ENCODE data around the gene TMX1.
A peak's percentile ranks its signal among the peaks of the same experiment; 100 is the strongest.

The TMX1 gene

GRCh38 chr14:51294951-51295525 lies 55.0 kb downstream of the TMX1 start:
- DNase-seq: no peak

- no peak for DNase-seq
Measured at GRCh38 chr14:51295646-51296263, 55.7 kb downstream of the TMX1 start.

- no peak for DNase-seq
Measured at GRCh38 chr14:51297066-51297465, 57.0 kb downstream of the TMX1 start.

- DNase-seq: no peak
Measured at GRCh38 chr14:51298895-51299294, 58.8 kb downstream of the TMX1 start.

GRCh38 chr14:51302295-51303030 lies 62.4 kb downstream of the TMX1 start:
- DNase-seq: peak; percentile 60

- DNase-seq: no peak
Measured at GRCh38 chr14:51304438-51304837, 64.4 kb downstream of the TMX1 start.

GRCh38 chr14:51304941-51305340 lies 64.9 kb downstream of the TMX1 start:
- no peak for DNase-seq

GRCh38 chr14:51305751-51306150 lies 65.7 kb downstream of the TMX1 start:
- DNase-seq: no peak
